A673 (cell line): Measurements from ENCODE around the gene STXBP4. TPM values are rescaled to one million over a fixed set of nuclear protein-coding genes. Genes with fewer than 3 reads are reported as not detected.

Experiments
- BruUV-seq: library from RNA; stranded (reverse); fragments of 400-500 nt; replicated peaks from 2 replicates; lab custom pipeline; 2021; lab: Mats Ljungman, UMichigan
- CTCF ChIA-PET: fragments of 300-600 bp; sonication (Branson Sonifier 250); formaldehyde crosslinking; loops from one replicate; lab custom pipeline; 2022; ENCODE audit warnings: antibody characterized with exemption; lab: Charles Lee
- POLR2A ChIA-PET: fragments of 300-600 bp; sonication (Branson Sonifier 250); formaldehyde crosslinking; loops from one replicate; lab custom pipeline; 2022; ENCODE audit warnings: antibody characterized with exemption; ENCODE audit not compliant: low non-redundant PET; lab: Charles Lee
- DNase-seq: peaks from one replicate; pipeline ENCODE4 v3.0.0-alpha.2; 2015; ENCODE audit warnings: low spot score
- H3K27ac ChIP-seq: fragments of 200-600 bp; sonication (generic); 2 replicates; pipeline ENCODE4 v1.5.1; 2016; ENCODE audit warnings: mixed run types, low read depth, mild to moderate bottlenecking, mixed read lengths, antibody characterized with exemption, low read length; ENCODE audit not compliant: poor library complexity, severe bottlenecking
- H3K27me3 ChIP-seq: fragments of 200-600 bp; sonication (generic); replicated peaks from 2 replicates; pipeline ENCODE4 v1.6.1; 2017; ENCODE audit warnings: mixed run types, low read depth, mild to moderate bottlenecking, mixed read lengths, antibody characterized with exemption, low read length; ENCODE audit not compliant: insufficient read depth, poor library complexity
- H3K36me3 ChIP-seq: fragments of 200-600 bp; sonication (generic); 2 replicates; pipeline ENCODE4 v1.6.1; 2016; ENCODE audit warnings: mixed run types, mild to moderate bottlenecking, mixed read lengths, antibody characterized with exemption, low read length; ENCODE audit not compliant: insufficient read depth, poor library complexity, severe bottlenecking
- H3K4me1 ChIP-seq: fragments of 200-600 bp; sonication (generic); 2 replicates; pipeline ENCODE4 v1.6.1; 2017; ENCODE audit warnings: mixed run types, mild to moderate bottlenecking, mixed read lengths, antibody characterized with exemption, low read length; ENCODE audit not compliant: insufficient read depth, poor library complexity, severe bottlenecking
- H3K4me3 ChIP-seq: fragments of 200-600 bp; sonication (generic); 2 replicates; pipeline ENCODE4 v1.5.1; 2016; ENCODE audit warnings: low read depth, mixed run types, mild to moderate bottlenecking, mixed read lengths, low read length; ENCODE audit not compliant: poor library complexity, severe bottlenecking
- H3K9me3 ChIP-seq: fragments of 200-600 bp; sonication (generic); 2 replicates; pipeline ENCODE4 v1.6.1; 2016; ENCODE audit warnings: mixed run types, low read depth, mild to moderate bottlenecking, mixed read lengths, antibody characterized with exemption, low read length; ENCODE audit not compliant: poor library complexity, severe bottlenecking
- CTCF ChIP-seq: fragments of 300-800, 200-600 bp; sonication (generic); conservative IDR thresholded peaks from 2 replicates; pipeline ENCODE4 v1.5.1; 2017; ENCODE audit warnings: low read depth, mild to moderate bottlenecking, antibody characterized with exemption, low read length, moderate library complexity, mixed read lengths
- EZH2 ChIP-seq: fragments of 200-600 bp; sonication (generic); IDR thresholded peaks from 2 replicates; pipeline ENCODE4 v1.6.1; 2017; ENCODE audit warnings: borderline replicate concordance, low read depth, mild to moderate bottlenecking, mixed read lengths, antibody characterized with exemption, low read length; ENCODE audit not compliant: poor library complexity, severe bottlenecking
- intact Hi-C: fragments of 100-400 bp; cut with micrococcal nuclease; formaldehyde crosslinking; loops from one replicate; pipeline ENCODE4 v1.10.0; 2022; ENCODE audit not compliant: unreplicated experiment
- total RNA-seq: library from RNA; stranded (reverse); gene quantifications from 2 replicates; pipeline ENCODE4 v1.2.3, GENCODE V29; 2021

The STXBP4 gene
- total RNA-seq, 1 experiment from 2014 or later, result 24.2 TPM

- Histone ChIP-seq H3K9me3 (no peaks in the 10 kb centered on the region), H3K4me1 (peaks cover 13% of the 10 kb centered on the region), H3K36me3 (no peaks in the 10 kb centered on the region), H3K27me3 (no peaks in the 10 kb centered on the region), H3K27ac (no peak overlapping the region), H3K4me3 (no peak overlapping the region)
- ChIA-PET CTCF (no interaction called here), POLR2A (no interaction called here)
- TF ChIP-seq CTCF (no peak), EZH2 (no peak)
- DNase-seq, result no peak
- intact Hi-C loops, result no loop called here
- BruUV-seq, result no TSS peak
These were observed 248.3 kb downstream of the STXBP4 start for GRCh38 chr17:55216888-55217287.

DNA sequence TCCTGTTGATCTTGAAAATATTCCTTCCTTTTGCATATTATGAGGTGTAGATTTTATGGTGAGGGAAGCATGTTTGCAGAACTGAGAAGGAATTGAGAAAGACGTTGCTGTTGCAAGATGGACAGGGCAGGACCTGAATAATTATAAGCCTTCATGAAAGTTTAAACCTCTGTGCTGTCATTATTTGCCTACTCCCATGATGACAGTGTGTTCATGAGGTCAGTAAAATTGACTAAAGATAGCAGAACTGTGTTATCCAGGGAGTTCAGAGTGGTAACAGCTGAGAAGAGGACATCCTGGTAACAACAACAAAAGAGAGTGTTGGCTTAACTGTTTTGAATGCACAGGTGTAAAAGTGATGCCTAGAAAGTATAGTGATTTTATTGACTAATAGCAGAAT is 250.9 kb downstream of the STXBP4 start:
- no peaks in the 10 kb centered on the region for H3K27me3 ChIP-seq
- BruUV-seq, result no TSS peak
- no peak for DNase-seq
- no peaks in the 10 kb centered on the region for H3K4me1 ChIP-seq
- intact Hi-C loops, result no loop called here
- ChIA-PET CTCF (no interaction called here), POLR2A (no interaction called here)
- TF ChIP-seq CTCF (no peak), EZH2 (no peak)
- H3K9me3 ChIP-seq, result no peaks in the 10 kb centered on the region
- H3K36me3 ChIP-seq, result no peaks in the 10 kb centered on the region
- no peak overlapping the region for H3K4me3 ChIP-seq
- no peak overlapping the region for H3K27ac ChIP-seq

DNA sequence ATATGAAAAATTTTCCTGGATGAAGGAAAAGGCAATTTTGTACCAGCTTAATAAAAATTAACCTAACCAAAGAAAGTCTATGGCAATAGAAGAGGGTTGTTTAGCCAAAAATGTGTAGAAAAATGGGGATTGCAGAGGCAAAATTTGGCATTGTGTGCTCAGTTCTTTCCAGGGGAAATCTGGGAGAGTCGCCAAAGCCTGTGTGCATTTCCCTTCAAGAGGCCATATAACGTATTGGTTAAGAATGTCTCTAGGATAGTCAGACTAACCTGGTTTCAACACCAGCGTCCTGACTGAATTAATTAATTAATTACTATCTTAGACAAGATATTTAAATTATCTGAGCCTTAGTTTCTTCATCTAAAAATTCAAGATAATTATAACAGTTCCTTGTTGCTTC is 251.4 kb downstream of the STXBP4 start:
- H3K4me3 ChIP-seq, result no peak overlapping the region
- TF ChIP-seq EZH2, result no peak
- no peak for TF ChIP-seq CTCF
- intact Hi-C loops, result no loop called here
- H3K9me3 ChIP-seq, result no peaks in the 10 kb centered on the region
- H3K27me3 ChIP-seq, result no peaks in the 10 kb centered on the region
- BruUV-seq, result no TSS peak
- DNase-seq, result no peak
- ChIA-PET POLR2A (no interaction called here), CTCF (no interaction called here)
- no peak overlapping the region for H3K27ac ChIP-seq
- H3K4me1 ChIP-seq, result no peaks in the 10 kb centered on the region
- H3K36me3 ChIP-seq, result no peaks in the 10 kb centered on the region

Other genes starting within 250 kb of the STXBP4 start
- gene TOM1L1, start 67.9 kb upstream of the STXBP4 start, total RNA-seq, result 55.4 and 60.1 TPM in 2 replicates
- 109 and 118 TPM in 2 replicates for gene COX11, start 111 bp upstream of the STXBP4 start, total RNA-seq